Neural cell (in vitro differentiated cells): ENCODE results near the gene ZC3H8. TPM values are rescaled to one million over a fixed set of nuclear protein-coding genes. Genes with fewer than 3 reads are reported as not detected.

ENCODE experiments used
- H2AFZ ChIP-seq: fragments of 200-600, 300-800 bp; sonication (generic), shearing (Covaris generic); 2 replicates; pipeline ENCODE4 v1.6.0; 2014; ENCODE audit warnings: low read depth, mild to moderate bottlenecking, antibody characterized with exemption, low read length, moderate library complexity
- H3F3A ChIP-seq: fragments of 200-600 bp; shearing (Covaris generic); 2 replicates; pipeline ENCODE4 v1.6.1; 2016; ENCODE audit warnings: mild to moderate bottlenecking, moderate library complexity, mixed read lengths, antibody characterized with exemption, low read length; ENCODE audit not compliant: insufficient read depth, poor library complexity, severe bottlenecking
- H3K27ac ChIP-seq: fragments of 200-600, 300-800 bp; sonication (generic), shearing (Covaris generic); 2 replicates; pipeline ENCODE4 v1.5.1; 2014; ENCODE audit warnings: mild to moderate bottlenecking, low read length, moderate library complexity
- H3K27me3 ChIP-seq: fragments of 300-800, 200-600 bp; sonication (generic), shearing (Covaris generic); 2 replicates; pipeline ENCODE4 v1.6.0; 2014; ENCODE audit warnings: mild to moderate bottlenecking, low read depth, low read length, moderate library complexity; ENCODE audit not compliant: insufficient read depth
- H3K36me3 ChIP-seq: fragments of 300-800, 200-600 bp; sonication (generic), shearing (Covaris generic); 2 replicates; pipeline ENCODE4 v1.5.1; 2014; ENCODE audit warnings: mild to moderate bottlenecking, antibody characterized with exemption, low read length, moderate library complexity; ENCODE audit not compliant: insufficient read depth
- H3K4me2 ChIP-seq: fragments of 300-800, 200-600 bp; sonication (generic), shearing (Covaris generic); 2 replicates; pipeline ENCODE4 v1.6.0; 2014; ENCODE audit warnings: mild to moderate bottlenecking, low read length
- H3K4me3 ChIP-seq: fragments of 300-800, 200-600 bp; sonication (generic), shearing (Covaris generic); 2 replicates; pipeline ENCODE4 v1.5.1; 2014; ENCODE audit warnings: mild to moderate bottlenecking, low read length, moderate library complexity
- H3K79me2 ChIP-seq: fragments of 200-600 bp; shearing (Covaris generic); replicated peaks from 2 replicates; pipeline ENCODE4 v1.6.0; 2014; ENCODE audit warnings: mild to moderate bottlenecking, low read length, moderate library complexity; ENCODE audit not compliant: insufficient read depth
- H3K9ac ChIP-seq: fragments of 300-800, 200-600 bp; sonication (generic), shearing (Covaris generic); 2 replicates; pipeline ENCODE4 v1.6.1; 2016; ENCODE audit warnings: mild to moderate bottlenecking, low read length, mixed read lengths
- H3K9me2 ChIP-seq: fragments of 200-600 bp; shearing (Covaris generic); 2 replicates; pipeline ENCODE4 v1.6.1; 2016; ENCODE audit warnings: mild to moderate bottlenecking, low read length, mixed read lengths; ENCODE audit not compliant: insufficient read depth
- H3K9me3 ChIP-seq: fragments of 200-600, 300-800 bp; sonication (generic), shearing (Covaris generic); 2 replicates; pipeline ENCODE4 v1.6.1; 2016; ENCODE audit warnings: mild to moderate bottlenecking, mixed run types, low read length, moderate library complexity, mixed read lengths
- H4K20me1 ChIP-seq: fragments of 200-600 bp; shearing (Covaris generic); 2 replicates; pipeline ENCODE4 v1.6.1; 2016; ENCODE audit warnings: mild to moderate bottlenecking, mixed run types; ENCODE audit not compliant: insufficient read depth
- EP300 ChIP-seq: fragments of 450-650 bp; conservative IDR thresholded peaks from 2 replicates; pipeline ENCODE4 v1.6.1; 2014; ENCODE audit warnings: antibody characterized with exemption, mild to moderate bottlenecking, moderate library complexity; ENCODE audit not compliant: poor library complexity, severe bottlenecking
- EZH2 ChIP-seq: fragments of 200-600, 300-800 bp; shearing (Covaris generic), sonication (generic); IDR thresholded peaks from 2 replicates; pipeline ENCODE4 v1.6.1; 2014; ENCODE audit warnings: antibody characterized with exemption, low read length, borderline replicate concordance, mild to moderate bottlenecking; ENCODE audit not compliant: insufficient read depth, poor library complexity, severe bottlenecking
- MXI1 ChIP-seq: fragments of 450-650 bp; conservative IDR thresholded peaks from 2 replicates; pipeline ENCODE4 v1.6.1; 2014; ENCODE audit warnings: antibody characterized with exemption, mild to moderate bottlenecking; ENCODE audit not compliant: poor library complexity, severe bottlenecking
- POLR2AphosphoS5 ChIP-seq: IDR thresholded peaks from 2 replicates; pipeline ENCODE4 v1.6.1; 2012
- RAD21 ChIP-seq: fragments of 450-650 bp; conservative IDR thresholded peaks from 2 replicates; pipeline ENCODE4 v1.6.1; 2014; ENCODE audit warnings: antibody characterized with exemption, mild to moderate bottlenecking, moderate library complexity
- SMC3 ChIP-seq: fragments of 450-650 bp; conservative IDR thresholded peaks from 2 replicates; pipeline ENCODE4 v1.6.1; 2014; ENCODE audit warnings: antibody characterized with exemption, mild to moderate bottlenecking, moderate library complexity; ENCODE audit not compliant: poor library complexity
- TAF1 ChIP-seq: IDR thresholded peaks from 2 replicates; pipeline ENCODE4 v1.6.1; 2012; ENCODE audit warnings: low read depth
- polyA plus RNA-seq: library from polyadenylated mRNA; depleted of rRNA; stranded (reverse); fragments of >200 nt; gene quantifications from 2 replicates; pipeline ENCODE4 v1.2.3, GENCODE V29; 2014
- TF ChIP-seq, protein P1 (sequence below): fragments of 450-650 bp; IDR thresholded peaks from 2 replicates; pipeline ENCODE4 v1.5.1; 2014; ENCODE audit warnings: antibody characterized with exemption, mild to moderate bottlenecking, moderate library complexity; ENCODE audit not compliant: poor library complexity, severe bottlenecking
- TF ChIP-seq, protein P2 (sequence below): IDR thresholded peaks from 2 replicates; pipeline ENCODE4 v1.6.1; 2012; ENCODE audit warnings: borderline replicate concordance

The ZC3H8 gene
- polyA plus RNA-seq, 1 donor from 2014 or later, result 26.5 TPM

DNA sequence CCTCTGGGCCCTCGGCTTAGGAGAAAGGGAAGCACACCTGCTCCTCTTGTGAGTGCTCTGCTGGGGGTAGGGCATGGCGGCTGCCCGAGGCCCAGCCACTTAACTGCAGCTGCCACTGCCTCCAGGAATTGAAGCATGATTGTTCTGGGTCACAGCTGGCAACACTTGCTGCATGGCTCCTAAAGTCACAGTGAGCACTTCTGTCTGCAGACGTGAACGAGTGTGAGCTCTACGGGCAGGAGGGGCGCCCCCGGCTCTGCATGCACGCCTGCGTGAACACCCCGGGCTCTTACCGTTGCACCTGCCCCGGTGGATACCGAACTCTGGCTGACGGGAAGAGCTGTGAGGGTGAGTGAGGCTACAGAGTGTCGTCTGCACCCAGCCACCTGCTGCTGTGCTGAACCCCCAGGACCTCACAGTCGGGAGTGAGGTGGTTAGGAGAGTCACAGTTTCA lies 72.2 kb downstream of the ZC3H8 start:
- H2AFZ ChIP-seq, result no peak overlapping the region
- H3K36me3 ChIP-seq, result no peaks in the 10 kb centered on the region
- no peak overlapping the region for H3K4me2 ChIP-seq
- TF ChIP-seq EZH2 (no peak), SMC3 (no peak), MXI1 (no peak), POLR2AphosphoS5 (no peak), TAF1 (no peak), RAD21 (no peak), EP300 (no peak)
- TF ChIP-seq, protein P1, sequence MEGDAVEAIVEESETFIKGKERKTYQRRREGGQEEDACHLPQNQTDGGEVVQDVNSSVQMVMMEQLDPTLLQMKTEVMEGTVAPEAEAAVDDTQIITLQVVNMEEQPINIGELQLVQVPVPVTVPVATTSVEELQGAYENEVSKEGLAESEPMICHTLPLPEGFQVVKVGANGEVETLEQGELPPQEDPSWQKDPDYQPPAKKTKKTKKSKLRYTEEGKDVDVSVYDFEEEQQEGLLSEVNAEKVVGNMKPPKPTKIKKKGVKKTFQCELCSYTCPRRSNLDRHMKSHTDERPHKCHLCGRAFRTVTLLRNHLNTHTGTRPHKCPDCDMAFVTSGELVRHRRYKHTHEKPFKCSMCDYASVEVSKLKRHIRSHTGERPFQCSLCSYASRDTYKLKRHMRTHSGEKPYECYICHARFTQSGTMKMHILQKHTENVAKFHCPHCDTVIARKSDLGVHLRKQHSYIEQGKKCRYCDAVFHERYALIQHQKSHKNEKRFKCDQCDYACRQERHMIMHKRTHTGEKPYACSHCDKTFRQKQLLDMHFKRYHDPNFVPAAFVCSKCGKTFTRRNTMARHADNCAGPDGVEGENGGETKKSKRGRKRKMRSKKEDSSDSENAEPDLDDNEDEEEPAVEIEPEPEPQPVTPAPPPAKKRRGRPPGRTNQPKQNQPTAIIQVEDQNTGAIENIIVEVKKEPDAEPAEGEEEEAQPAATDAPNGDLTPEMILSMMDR, result no peak
- TF ChIP-seq, protein P2, sequence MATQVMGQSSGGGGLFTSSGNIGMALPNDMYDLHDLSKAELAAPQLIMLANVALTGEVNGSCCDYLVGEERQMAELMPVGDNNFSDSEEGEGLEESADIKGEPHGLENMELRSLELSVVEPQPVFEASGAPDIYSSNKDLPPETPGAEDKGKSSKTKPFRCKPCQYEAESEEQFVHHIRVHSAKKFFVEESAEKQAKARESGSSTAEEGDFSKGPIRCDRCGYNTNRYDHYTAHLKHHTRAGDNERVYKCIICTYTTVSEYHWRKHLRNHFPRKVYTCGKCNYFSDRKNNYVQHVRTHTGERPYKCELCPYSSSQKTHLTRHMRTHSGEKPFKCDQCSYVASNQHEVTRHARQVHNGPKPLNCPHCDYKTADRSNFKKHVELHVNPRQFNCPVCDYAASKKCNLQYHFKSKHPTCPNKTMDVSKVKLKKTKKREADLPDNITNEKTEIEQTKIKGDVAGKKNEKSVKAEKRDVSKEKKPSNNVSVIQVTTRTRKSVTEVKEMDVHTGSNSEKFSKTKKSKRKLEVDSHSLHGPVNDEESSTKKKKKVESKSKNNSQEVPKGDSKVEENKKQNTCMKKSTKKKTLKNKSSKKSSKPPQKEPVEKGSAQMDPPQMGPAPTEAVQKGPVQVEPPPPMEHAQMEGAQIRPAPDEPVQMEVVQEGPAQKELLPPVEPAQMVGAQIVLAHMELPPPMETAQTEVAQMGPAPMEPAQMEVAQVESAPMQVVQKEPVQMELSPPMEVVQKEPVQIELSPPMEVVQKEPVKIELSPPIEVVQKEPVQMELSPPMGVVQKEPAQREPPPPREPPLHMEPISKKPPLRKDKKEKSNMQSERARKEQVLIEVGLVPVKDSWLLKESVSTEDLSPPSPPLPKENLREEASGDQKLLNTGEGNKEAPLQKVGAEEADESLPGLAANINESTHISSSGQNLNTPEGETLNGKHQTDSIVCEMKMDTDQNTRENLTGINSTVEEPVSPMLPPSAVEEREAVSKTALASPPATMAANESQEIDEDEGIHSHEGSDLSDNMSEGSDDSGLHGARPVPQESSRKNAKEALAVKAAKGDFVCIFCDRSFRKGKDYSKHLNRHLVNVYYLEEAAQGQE, result no peak
- H3K9me2 ChIP-seq, result no peaks in the 10 kb centered on the region
- H3K9me3 ChIP-seq, result peaks cover 3% of the 10 kb centered on the region
- no peak overlapping the region for H3K27ac ChIP-seq
- H3K27me3 ChIP-seq, result no peaks in the 10 kb centered on the region
- H3K4me3 ChIP-seq, result no peak overlapping the region
- no peaks in the 10 kb centered on the region for H4K20me1 ChIP-seq
- no peak overlapping the region for H3K9ac ChIP-seq
- H3K79me2 ChIP-seq, result no peaks in the 10 kb centered on the region
- H3F3A ChIP-seq, result no peaks in the 10 kb centered on the region

DNA sequence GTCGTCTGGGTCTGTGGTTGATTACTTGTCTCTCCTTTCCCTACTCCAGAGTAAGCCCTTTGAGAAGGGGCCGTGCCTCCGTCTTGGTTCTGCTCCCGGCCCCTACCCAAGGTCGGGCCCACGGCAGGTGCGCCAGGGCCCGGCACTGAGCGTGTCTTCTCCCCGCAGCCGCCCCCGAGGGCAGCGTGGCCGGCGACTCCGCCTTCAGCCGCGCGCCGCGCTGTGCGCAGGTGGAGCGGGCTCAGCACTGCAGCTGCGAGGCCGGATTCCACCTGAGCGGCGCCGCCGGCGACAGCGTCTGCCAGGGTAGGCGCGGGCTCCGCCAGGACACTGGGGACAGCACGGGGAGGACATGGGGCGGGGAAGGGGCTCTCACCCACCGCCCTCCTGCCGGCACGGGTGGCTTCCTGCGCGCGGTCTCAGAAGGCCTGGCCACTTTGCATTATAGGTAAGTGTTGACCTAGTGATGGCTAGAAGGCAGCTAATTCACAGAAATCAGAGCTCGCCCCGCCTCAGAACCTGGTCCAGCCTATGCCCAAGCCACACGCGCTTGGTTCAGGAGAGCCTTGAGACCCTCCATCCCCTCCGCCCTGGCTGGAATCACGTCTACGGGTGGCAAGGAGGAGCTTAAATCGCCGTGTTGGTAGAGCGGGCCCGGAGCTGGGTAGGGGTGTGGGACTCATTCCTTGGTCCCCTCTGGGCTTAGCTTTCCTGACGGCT lies 73.1 kb downstream of the ZC3H8 start:
- Histone ChIP-seq H3K27ac (no peak overlapping the region), H3K9me3 (peaks cover 3% of the 10 kb centered on the region), H3F3A (no peaks in the 10 kb centered on the region), H3K79me2 (no peaks in the 10 kb centered on the region), H3K4me3 (no peak overlapping the region), H3K9me2 (no peaks in the 10 kb centered on the region), H3K27me3 (no peaks in the 10 kb centered on the region), H3K4me2 (no peak overlapping the region), H3K9ac (no peak overlapping the region), H3K36me3 (no peaks in the 10 kb centered on the region), H4K20me1 (no peaks in the 10 kb centered on the region), H2AFZ (no peak overlapping the region)
- TF ChIP-seq EP300 (no peak), EZH2 (no peak), POLR2AphosphoS5 (no peak)
- TF ChIP-seq, protein P2, result no peak
